Measurements from ENCODE around the gene GFER. TPM values are rescaled to one million over a fixed set of nuclear protein-coding genes. Genes with fewer than 3 reads are reported as not detected.
A peak's percentile ranks its signal among the peaks of the same experiment; 100 is the strongest.

Gene GFER
- total RNA-seq, 3 donors from 2014 or later = 15.7 to 18.1 (median 17.9) TPM

GRCh38 chr16:1980770-1981087, 3.3 kb upstream of the GFER start:
- Histone ChIP-seq H3K27ac (no peak overlapping the region), H3K27me3 (peaks cover 0 to 14% of the 10 kb centered on the region in 2 donors), H3K9me3 (no peaks in the 10 kb centered on the region), H3K4me1 (peaks cover 8 to 14% of the 10 kb centered on the region in 2 donors), H3K4me3 (no peak overlapping the region), H3K36me3 (peaks cover 6% of the 10 kb centered on the region)
- no peak for DNase-seq (ENCODE audit: low spot score in 2 of 2)
- intact Hi-C loops (cut with DNase I; ENCODE audit: low total_unique reads) = no loop called here
- TF ChIP-seq CTCF (IDR thresholded peaks at IDR 0.05) = no peak
- no peak for TF ChIP-seq POLR2AphosphoS5 (IDR thresholded peaks at IDR 0.05)
- TF ChIP-seq POLR2A (IDR thresholded peaks at IDR 0.05) = no peak

GRCh38 chr16:1981398-1981836, 2.6 kb upstream of the GFER start, which contains the start of gene NOXO1:
Gene NOXO1 (minus strand): TSS chr16:1981469. CDS start chr16:1981179, 290 bp downstream.
- peaks cover 0 to 14% of the 10 kb centered on the region in 2 donors for H3K27me3 ChIP-seq
- no peak for DNase-seq (ENCODE audit: low spot score in 2 of 2)

GRCh38 chr16:1982013-1982433, 2.0 kb upstream of the GFER start:
- TF ChIP-seq CTCF (IDR thresholded peaks at IDR 0.05) (no peak), POLR2AphosphoS5 (IDR thresholded peaks at IDR 0.05) (no peak), POLR2A (IDR thresholded peaks at IDR 0.05) (no peak)
- Histone ChIP-seq H3K9me3 (no peaks in the 10 kb centered on the region), H3K27ac (peak overlapping the region in 1 of 2 donors; percentile 42), H3K36me3 (peaks cover 6% of the 10 kb centered on the region), H3K4me3 (no peak overlapping the region), H3K4me1 (peaks cover 8 to 14% of the 10 kb centered on the region in 2 donors), H3K27me3 (peaks cover 0 to 14% of the 10 kb centered on the region in 2 donors)
- intact Hi-C loops (cut with DNase I; ENCODE audit: low total_unique reads) = no loop called here
- DNase-seq (ENCODE audit: low spot score in 2 of 2) = peak in 1 of 2 donors; percentile 78

More at GRCh38 chr16:1981398-1981836, 2.6 kb upstream of the GFER start, which contains the start of gene NOXO1:
- no peaks in the 10 kb centered on the region for H3K9me3 ChIP-seq
- peaks cover 8 to 14% of the 10 kb centered on the region in 2 donors for H3K4me1 ChIP-seq
- peak within 1 kb of the TSS in 1 of 2 donors; percentile 42 for H3K27ac ChIP-seq
- TF ChIP-seq CTCF (IDR thresholded peaks at IDR 0.05) = no peak
- TF ChIP-seq POLR2AphosphoS5 (IDR thresholded peaks at IDR 0.05) = no peak
- no peak for TF ChIP-seq POLR2A (IDR thresholded peaks at IDR 0.05)
- H3K4me3 ChIP-seq = peak within 1 kb of the TSS in 1 of 3 donors; percentile 60
- intact Hi-C loops (cut with DNase I; ENCODE audit: low total_unique reads) = no loop called here
- peaks cover 6% of the 10 kb centered on the region for H3K36me3 ChIP-seq

- DNase-seq (ENCODE audit: low spot score in 2 of 2) = no peak
- H3K27me3 ChIP-seq = peaks cover 0 to 14% of the 10 kb centered on the region in 2 donors
- H3K9me3 ChIP-seq = no peaks in the 10 kb centered on the region
- H3K36me3 ChIP-seq = peaks cover 4% of the 10 kb centered on the region
- TF ChIP-seq CTCF (IDR thresholded peaks at IDR 0.05) = no peak
- TF ChIP-seq POLR2AphosphoS5 (IDR thresholded peaks at IDR 0.05) = no peak
- no peak for TF ChIP-seq POLR2A (IDR thresholded peaks at IDR 0.05)
- H3K27ac ChIP-seq = peak overlapping the region; percentile 70 to 79
- intact Hi-C loops (cut with DNase I; ENCODE audit: low total_unique reads) = no loop called here
- H3K4me3 ChIP-seq = peak overlapping the region; percentile 72 to 99 (median 85)
- peaks cover 8 to 14% of the 10 kb centered on the region in 2 donors for H3K4me1 ChIP-seq
Observed at GRCh38 chr16:1982991-1983543, 926 bp upstream of the GFER start.
